ENCODE data around the gene IGSF23.

GRCh38 chr19:44624840-44625354 lies 11.5 kb downstream of the IGSF23 start:
- TF ChIP-seq CTCF (IDR thresholded peaks at IDR 0.05): no peak
- no peak for TF ChIP-seq POLR2A (IDR thresholded peaks at IDR 0.05)
